Measurements from ENCODE around the gene ABI3.
"Not testable (repeated sequence)": the region's sequence is repeated elsewhere in the genome, so short reads cannot be mapped to it uniquely, and the experiment has no call there.

ABI3 gene, protein sequence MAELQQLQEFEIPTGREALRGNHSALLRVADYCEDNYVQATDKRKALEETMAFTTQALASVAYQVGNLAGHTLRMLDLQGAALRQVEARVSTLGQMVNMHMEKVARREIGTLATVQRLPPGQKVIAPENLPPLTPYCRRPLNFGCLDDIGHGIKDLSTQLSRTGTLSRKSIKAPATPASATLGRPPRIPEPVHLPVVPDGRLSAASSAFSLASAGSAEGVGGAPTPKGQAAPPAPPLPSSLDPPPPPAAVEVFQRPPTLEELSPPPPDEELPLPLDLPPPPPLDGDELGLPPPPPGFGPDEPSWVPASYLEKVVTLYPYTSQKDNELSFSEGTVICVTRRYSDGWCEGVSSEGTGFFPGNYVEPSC

DNA sequence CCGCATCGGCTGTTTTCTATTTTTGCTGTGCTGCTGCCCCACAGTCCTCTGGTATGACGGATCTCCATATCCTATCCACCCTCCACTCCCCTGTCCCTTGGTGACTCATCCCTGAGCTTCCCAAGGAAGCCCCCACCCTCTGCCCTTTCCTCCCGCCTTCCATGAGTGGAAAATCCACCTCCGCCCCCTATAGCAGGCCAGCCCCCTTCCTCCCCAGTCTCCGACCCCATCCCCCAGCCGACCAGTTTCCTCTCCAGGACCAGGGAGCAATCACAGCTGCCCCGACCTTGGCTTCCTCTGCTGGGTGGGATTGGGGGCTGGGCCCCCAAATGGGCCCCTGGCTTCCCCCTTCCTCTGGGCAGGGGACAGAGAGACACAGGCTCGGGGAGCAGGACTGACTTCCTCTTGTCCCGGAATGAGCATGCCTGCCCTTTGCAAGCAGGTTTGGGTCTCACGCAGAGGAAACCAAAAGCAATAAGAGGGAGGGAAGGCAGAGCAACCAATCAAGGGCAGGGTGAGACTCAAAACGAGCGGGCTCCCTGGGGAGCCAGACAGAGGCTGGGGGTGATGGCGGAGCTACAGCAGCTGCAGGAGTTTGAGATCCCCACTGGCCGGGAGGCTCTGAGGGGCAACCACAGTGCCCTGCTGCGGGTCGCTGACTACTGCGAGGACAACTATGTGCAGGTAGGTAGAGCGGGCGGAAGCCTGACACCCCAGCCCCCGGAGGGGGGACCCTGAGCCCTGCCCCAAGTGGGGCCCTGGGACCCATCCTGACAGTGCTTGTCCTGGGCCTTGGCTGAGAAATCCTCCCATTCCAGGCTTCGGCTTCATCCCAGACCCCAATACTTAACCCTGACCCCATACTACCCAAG, at the start of gene ABI3, which contains the start of gene GNGT2:
ABI3 (plus strand) TSS at position 550 of the 872 bp plus-strand sequence; CDS start at position 568, 18 bp downstream.
GNGT2 (minus strand) TSS at position 417 of the 872 bp plus-strand sequence. CDS start 3,152 bp downstream, outside the sequence.
- no peak for FAIRE-seq

DNA sequence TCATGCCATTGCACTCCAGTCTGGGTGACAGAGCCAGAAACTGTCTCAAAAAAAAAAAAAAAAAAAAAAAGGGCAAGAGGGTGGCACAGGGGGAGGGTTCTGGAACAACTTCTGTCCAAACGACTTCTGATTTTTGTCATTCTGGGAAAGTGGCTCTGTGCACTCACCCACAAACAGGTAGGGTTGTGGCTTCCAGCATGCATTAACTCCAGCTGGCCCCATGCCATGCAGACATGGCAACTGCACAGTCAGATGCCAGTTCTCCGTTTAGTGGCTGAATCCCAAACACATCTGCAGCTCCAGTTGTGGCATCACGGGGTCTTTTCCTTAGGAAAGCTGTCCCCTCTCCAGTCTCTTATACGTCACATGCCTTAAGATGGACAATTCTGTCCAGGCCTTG, 47.6 kb upstream of the ABI3 start:
- FAIRE-seq = no peak

DNA sequence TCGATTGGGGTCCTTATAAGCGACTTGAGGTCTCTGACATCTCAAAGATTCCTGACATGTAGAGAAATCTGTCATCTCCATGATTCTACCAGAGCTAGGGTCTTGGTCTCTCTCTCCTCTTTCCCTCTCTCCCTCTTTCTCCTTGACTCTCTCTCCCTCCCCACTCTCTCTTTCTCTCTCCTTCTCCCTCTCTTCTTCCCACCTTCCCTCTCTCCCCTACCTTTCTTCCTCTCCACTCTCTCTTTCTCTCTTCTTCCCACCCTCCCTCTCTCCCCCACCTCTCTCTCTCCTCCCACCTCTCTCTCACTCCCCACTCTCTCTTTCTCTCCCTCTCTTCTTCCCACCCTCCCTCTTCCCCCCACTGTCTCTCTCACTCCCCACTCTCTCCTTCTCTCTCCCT, 45.4 kb upstream of the ABI3 start:
- no peak for FAIRE-seq

DNA sequence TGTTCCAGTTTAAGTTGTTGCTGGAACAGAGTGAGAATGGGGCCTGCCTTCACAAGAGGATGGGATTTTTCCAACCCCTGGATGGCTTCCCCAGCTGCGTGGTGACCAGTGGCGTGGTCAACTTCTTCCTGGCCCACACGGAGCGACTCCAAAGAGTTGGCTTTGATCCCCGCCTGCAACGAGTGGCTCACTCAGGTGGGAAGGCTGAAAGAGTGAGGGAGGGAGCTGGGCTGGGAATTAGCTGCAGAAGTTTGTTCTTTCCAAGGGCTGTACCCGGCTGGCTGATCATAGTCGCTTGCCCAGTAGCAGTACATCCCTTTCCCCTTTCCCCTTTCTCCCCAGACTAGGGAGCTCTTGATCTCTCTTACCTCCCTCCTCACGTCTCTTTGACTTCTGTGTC, 41.8 kb upstream of the ABI3 start:
- no peak for FAIRE-seq

DNA sequence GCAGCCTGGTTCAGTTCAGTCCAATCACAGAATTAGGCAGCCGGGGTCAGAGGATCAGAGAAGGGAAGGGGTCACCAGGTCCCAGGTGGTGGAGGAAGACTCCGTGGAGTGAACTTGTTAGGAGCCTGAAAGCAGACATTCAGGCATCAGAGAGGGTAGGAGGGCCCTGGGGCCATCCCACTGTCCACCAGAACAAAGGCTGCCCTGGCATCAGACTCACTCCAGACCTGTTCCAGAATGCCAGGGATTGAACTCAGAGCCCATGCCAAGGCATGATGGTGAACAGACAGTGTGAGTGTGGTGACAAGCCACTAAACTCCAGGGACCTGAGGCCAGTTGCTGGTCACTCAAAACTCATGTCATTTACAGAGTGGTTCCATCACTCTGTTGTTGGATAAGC, 40.3 kb upstream of the ABI3 start:
- FAIRE-seq = no peak

DNA sequence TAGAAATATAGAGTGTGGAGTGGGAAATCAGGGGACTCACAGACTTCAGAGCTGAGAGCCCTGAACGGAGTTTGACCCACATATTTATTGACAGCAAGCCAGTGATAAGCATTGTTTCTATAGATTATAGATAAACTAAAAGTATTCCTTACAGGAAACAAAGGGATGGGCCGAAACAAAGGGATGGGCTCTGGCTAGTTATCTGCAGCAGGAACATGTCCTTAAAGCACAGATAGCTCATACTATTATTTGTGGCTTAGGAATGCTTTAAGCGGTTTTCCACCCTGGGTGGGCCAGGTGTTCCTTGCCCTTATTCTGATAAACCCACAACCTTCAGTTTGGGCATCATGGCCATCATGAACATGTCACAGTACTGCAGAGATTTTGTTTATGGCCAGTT, 39.8 kb upstream of the ABI3 start:
- FAIRE-seq = not testable (repeated sequence)

DNA sequence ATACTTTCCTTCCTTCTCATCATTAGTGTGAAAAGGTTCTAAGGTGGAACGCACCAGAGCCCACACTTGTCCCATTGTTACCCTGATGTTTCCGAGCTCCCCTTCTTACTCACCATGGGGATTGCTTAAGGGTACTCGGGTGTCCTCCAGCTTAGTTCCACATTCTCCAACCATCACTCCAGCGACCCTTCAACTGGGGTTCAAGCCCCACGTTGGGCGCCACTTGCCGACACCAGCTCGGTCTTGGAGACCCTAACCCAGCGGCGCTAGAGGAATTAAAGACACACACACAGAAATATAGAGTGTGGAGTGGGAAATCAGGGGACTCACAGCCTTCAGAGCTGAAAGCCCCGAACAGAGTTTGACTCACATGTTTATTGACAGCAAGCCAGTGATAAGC, 34.5 kb upstream of the ABI3 start:
- FAIRE-seq = not testable (repeated sequence)

DNA sequence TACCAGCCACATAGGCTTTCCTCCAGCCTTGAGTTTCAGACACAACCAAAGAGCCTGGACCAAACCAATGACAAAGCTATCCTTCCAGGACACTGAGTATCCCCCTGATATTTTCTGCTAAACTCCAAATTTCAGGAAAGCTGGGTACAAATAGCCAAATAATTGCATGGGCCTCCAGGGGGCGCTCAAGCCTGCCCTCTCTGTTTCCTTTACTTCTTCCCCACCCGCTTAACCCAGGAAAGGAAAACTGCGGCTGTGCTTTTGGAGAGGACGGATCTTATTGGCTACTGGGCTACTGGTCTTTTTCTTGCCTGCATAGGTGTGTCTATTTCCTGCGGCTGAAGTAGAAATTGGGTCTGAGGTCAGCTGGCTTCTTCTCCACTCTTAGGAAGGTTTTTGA, 30.2 kb upstream of the ABI3 start:
- FAIRE-seq = peak; percentile 66

DNA sequence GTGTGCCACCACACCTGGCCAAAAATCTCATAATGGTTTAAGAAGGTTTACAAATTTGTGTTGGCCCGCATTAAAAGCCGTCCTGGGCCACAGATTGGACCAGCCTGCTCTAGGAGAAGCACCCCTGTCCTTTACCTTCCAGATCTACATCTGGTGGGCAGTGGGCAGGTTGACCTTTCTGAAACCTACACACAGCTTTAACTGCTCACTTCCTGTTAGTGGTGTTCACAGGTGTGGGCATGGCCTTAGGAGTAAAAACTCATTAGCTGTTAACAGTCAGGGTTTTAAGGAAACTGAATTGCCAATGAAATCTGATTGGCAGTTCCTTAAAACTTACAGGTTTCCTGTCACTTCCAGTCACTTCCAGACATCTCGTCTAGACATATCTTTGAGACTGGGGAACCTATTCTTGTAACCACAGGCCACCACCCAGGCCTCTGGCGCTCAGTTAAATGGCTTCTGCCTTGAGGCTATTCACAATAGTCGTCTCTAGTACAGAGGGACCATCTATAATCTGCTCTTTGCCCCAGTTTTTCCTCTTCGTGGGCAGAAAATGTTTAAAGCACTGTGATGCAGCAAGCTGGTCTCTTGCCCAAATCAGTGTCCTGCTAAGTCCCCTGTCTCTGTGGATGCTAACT, 29.4 kb upstream of the ABI3 start:
- no peak for FAIRE-seq

DNA sequence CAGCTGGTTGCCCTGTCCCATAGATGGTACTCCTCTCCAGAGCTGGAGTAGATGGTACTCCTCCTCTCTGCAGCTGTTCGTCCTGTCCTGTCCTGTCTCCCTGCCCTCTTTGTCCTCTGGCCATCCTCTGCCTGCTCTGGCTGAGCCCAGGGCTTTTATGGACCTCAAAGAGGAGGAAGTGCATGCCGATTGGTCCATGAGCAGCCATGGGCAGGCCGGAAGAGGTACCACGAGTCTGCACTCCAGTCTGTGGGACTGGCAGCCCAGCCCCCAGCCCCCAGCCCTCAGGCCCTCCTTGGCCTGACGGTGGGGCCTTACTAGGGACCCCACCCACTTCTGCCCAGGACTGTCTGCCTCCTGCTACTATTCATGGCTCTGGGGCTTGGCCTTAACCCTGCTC, 27.2 kb upstream of the ABI3 start:
- no peak for FAIRE-seq

DNA sequence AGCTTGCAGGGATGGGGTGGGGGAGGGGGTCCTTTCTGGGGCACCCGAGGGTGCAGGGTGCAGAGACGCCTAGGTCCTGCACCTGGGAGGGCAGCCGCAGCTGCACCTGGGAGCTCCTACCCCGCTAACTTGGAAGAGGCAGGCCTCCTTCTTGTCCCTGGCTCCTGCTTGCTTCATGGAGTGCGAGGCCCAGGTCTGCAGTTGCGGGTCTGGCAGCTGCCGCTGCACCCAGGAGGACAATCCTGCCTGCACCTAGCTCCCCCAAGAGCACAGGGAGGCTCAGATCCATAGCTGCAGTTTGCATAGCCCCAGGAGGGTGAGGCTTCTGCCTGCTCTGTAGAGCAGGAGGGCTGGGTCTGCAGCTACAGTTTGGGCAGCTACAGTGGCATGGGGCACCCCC, 26.7 kb upstream of the ABI3 start:
- no peak for FAIRE-seq

DNA sequence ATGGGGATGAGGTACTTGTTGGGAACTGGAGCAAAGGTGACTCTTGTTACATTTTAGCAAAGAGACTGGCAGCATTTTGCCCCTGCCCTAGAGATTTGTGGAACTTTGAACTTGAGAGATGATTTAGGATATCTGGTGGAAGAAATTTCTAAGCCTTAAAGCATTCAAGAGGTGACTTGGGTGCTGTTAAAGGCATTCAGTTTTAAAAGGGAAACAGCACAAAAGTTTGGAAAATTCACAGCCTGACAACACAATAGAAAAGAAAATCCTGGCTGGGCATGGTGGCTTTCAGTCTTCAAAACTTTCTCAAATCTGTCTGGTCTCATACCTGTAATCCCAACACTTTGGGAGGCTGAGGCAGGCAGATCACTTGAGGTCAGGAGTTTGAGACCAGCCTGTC, 26.0 kb upstream of the ABI3 start:
- not testable (repeated sequence) for FAIRE-seq

DNA sequence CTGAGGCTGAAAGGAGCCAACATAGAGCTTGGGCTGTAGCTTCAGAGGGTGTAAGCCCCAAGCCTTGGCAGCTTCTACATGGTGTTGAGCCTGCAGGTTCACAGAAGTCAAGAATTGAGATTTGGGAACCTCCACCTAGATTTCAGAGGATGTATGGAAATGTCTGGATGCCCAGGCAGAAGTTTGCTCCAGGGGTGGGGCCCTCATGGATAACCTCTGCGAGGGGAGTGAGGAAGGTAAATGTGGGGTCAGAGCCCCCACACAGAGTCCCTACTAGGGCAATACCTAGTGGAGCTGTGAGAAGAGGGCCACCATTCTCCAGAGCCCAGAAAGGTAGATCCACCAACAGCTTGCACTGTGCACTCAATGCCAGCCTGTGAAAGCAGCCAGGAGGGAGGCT, 25.1 kb upstream of the ABI3 start:
- FAIRE-seq = not testable (repeated sequence)

DNA sequence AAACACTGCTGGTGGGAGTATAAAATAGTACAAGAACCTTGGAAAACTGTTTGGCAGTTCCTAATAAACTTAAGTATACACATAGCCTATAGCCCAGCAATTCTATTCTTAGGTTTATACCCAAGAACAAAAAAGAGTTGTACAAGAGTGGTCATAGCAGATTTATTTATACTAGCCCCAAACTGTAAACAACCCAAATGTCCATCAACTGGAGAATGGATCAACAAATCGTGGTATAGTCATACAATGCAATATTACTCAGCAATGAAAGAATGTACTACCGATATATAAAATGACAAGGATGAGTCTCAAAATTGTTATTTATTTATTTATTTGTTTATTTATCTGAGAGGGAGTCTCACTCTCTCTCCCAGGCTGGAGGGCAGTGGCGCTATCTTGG, 23.2 kb upstream of the ABI3 start:
- no peak for FAIRE-seq

DNA sequence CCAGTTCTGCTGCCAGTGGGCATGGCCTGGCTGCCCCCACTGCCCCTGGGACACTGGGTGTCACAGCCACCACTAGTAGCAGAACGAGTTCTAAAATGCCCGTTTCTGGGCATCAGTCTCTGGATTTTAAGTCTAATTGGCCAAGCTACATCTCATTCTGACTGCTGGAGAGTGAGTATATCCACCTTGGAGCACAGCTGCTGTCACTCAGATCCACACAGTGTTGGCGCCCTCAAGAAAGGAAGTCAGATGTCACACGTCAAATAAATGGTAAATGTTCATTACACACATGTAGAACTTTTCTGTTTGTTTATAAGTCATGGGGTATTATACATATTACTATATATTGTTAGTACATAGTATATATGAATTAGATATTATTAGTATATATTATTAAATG, 19.6 kb upstream of the ABI3 start:
- no peak for FAIRE-seq

DNA sequence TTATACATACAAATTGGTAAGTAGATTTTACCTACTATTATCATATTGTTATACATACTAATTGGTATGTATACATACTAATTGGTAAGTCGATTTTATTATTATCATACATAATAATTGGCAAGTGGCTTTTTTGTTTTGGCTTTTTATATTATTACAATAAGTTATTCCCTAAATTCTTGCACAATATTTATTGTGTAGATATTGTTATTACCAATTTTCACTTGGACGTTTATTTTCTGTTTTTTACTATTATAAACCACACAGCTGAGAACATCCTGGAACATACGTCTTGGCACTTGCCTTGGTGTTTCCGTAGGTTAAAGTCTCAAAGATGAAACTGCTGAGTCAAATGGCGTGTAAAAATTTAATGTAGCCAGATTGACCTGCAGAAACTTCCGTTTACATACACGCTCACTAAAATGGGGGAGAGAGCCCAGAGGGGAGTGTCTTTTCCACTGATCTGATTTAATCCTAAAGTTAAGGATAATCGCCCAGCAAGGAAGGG, 19.0 kb upstream of the ABI3 start:
- no peak for FAIRE-seq

DNA sequence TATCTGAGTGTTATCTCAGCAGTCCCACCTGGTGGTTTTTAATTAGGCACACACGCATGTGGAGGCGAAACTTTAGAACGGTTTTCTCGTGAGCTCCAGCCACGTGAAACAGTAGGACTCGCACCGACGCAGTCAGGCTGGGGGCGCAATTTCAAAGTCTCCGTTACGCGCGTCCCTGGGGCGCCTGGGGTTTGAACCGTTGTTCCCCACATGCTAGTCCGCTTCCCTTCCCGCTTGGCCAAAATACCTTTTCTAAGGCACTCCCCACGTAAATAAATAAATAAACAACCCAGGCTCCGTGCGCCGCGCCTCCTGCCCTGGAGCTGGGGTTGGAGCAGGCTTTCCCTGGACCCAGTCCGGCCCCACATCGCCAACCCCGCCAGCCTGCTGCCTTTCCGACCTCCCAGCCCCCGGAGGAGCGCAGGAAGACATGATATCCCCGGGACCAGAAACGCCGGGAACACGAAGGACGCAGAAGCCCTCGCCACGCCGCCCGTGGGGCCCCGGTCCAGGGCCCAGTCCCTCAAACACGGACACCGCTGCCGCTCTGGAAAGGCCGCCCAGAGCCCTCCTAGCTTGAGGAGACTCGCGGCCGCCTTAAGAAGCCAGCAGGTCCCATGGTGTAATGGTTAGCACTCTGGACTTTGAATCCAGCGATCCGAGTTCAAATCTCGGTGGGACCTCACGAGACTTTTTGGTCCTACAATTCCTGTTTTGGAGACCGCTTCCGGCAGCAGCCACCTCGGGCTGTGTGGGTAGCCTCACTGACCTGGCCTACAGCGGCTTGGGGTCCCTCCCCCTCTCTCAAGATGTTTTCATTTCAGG, 18.4 kb upstream of the ABI3 start:
- FAIRE-seq = peak; percentile 64

DNA sequence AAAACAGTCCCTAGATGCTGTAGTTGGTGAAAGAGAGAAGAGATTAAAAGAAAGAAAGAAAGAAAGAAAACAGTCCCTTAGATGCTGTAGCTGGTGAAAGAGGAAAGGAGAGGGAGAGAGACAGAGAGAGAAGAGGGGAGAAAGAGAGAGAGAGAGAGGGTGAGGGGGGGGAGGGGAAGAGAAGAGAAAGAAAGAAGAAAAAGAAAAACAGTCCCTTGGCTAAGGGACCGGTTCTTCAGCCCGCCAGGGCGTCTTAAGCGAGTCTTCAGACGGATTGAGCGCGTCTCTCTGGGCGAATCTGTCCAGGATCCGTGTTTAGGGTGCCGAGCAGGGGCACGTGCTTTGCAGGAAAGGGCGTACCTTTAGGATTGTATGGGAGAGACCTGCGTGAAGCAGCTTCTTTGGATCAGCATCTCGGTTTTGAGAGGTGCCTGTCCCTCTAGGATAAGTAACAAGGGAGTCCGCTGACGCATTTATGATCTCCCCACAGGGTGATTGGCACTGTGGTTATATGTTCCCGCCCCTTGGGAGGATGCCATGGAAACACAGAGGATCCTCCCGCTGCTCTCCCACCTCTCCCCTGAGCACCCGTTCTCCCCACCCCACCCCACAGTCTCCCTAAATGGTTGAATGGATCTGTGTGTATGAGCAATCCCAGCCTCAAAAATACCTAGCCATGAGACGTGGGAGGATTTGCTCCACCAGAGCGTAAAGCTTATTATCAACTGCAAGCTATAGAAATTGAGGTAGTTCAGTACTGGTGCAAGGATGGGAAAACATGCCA, 16.8 kb upstream of the ABI3 start:
- no peak for FAIRE-seq

DNA sequence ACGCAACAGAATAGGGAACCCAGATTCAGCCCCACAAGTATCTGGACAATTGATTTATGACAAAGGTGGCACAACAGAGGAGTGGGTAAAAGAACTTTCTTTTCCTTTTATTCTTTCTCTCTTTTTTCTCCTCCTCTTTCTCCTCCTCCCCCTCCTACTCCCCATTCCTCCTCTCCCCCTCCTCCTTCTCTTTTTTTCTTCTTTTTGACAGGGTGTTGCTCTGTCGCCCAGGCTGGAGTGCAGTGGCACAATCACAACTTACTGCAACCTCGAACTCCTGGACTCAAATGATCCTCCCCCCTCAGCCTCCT, 16.3 kb upstream of the ABI3 start:
- no peak for FAIRE-seq

DNA sequence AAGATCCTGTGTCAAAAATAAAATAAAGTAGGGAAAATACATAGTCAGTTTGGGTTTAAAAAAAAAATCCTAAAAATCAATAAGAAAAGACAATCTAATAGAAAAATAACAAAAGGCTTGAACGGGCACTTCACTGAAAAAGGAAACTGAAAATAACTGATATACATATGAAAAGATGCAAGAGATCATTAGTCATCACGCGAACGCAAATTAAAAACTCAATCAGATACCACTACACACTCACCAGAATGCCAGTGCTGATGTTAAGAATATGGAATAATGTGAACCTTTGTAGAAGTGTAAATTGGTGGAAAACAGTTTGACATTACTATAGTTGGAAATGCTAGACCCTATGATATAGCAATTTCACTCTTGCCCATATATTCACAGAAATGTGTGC, 14.8 kb upstream of the ABI3 start:
- FAIRE-seq = no peak

DNA sequence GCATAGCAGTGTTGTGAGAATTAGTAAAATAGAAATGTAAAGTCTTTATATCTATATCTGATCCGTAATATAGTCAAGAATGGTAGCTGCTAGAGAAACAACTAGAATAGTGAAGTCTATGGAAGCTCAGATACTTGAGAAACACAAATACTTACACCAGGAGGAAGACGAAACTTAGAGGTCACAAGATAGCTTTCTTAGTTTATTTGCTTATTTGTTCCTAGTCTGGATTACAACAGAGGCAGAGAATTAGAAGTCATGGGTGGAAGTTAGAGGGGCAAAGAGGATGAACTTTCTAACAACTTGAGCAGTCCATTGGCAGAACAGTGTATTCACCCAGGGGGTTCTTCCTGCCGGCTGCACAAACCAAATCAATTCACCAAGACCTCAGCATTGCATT, 14.0 kb upstream of the ABI3 start:
- no peak for FAIRE-seq
